Right lobe of liver (tissue), 4 donors: ENCODE results near the gene WDFY3.

ENCODE experiments used
- CTCF ChIP-seq, 4 donors: fragments of 200-600 bp in 3 of 4; fragments of 450-650 bp in 1 of 4; IDR thresholded peaks; one replicate each; pipeline versions ENCODE4 v1.5.1 to v1.8.0; 2016 to 2022; ENCODE audit warnings: antibody characterized with exemption in 4 of 4, mild to moderate bottlenecking in 2 of 4
- POLR2A ChIP-seq: fragments of 450-650 bp; IDR thresholded peaks from one replicate; pipeline ENCODE4 v1.6.1; 2017; ENCODE audit warnings: antibody characterized with exemption, mild to moderate bottlenecking
- donor health status: DM: no; HTN: no; CAD: no.
- donor health status: DM: no; HTN: no; CAD: no.
- donor health status: DM: no; HTN: yes; CAD: no.

DNA sequence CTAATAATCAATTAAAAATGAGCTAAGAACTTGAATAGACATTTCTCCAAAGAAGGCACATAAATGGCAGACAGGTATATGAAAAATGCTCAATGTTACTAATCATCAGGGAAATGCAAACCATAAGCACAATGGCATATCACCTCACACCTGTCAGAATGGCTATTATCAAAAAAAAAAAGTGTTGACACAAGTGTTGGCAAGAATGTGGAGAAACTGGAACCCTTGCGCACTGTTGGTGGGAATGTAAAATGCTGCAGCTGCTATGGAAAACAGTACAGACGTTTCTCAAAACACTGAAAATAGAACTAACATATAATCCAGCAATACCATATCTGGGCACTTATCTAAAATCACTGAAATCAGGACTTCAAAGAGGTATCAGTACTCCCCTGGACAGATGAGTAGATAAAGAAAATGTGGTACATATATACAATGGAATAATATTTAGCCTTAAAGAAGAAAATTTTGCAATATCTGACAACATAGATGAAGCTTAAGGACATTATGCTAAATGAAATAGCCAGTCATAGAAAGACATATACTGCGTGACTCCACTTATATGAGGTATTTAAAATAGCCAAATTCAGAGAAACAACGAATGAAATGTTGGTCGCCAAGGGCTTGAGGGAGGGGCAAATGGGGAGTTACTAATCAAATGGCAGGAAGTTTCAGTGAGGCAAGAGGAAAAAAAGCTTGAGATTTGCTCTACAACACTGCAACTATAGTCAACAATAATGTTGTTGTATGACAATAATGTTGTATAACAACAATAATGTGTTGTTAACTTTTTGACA is 175.5 kb downstream of the WDFY3 start:
- TF ChIP-seq CTCF (IDR thresholded peaks at IDR 0.05) (no peak), POLR2A (no peak)
